Peyer's patch (tissue), 4 donors: ENCODE results near the gene LMBR1.
"Not testable (repeated sequence)": the region's sequence is repeated elsewhere in the genome, so short reads cannot be mapped to it uniquely, and the experiment has no call there.

ENCODE experiments used
- POLR2A ChIP-seq, 2 donors: fragments of 450-650 bp; IDR thresholded peaks; one replicate each; pipeline ENCODE4 v1.5.1; 2017; ENCODE audit warnings: antibody characterized with exemption in 2 of 2, mild to moderate bottlenecking in 2 of 2, moderate library complexity in 2 of 2
- TF ChIP-seq, protein P1 (sequence below), 6 experiments: fragments of 450-650 bp in 4 of 6; fragments of 200-600 bp in 2 of 6; sonication (generic) in 1 of 6; IDR thresholded peaks; one replicate each; pipeline ENCODE4 v1.5.1; 2017 to 2019; ENCODE audit warnings: antibody characterized with exemption in 6 of 6, mild to moderate bottlenecking in 3 of 6, moderate library complexity in 1 of 6

DNA sequence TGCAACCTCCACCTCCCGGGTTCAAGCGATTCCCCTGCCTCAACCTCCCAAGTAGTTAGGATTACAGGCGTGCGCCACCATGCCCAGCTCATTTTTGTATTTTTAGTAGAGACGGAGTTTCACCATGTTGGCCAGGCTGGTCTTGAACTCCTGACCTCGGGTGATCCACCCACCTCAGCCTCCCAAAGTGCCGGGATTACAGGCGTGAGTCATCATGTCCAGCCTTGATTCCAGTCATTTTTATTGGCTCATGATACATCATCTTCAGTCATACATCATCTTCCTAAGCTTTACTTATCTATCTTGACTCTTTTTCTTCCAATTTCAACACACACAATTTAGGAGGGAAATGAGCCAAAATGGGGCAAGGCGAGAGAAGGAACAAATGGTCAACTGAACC, 7.1 kb upstream of the LMBR1 start:
- TF ChIP-seq, protein P1, sequence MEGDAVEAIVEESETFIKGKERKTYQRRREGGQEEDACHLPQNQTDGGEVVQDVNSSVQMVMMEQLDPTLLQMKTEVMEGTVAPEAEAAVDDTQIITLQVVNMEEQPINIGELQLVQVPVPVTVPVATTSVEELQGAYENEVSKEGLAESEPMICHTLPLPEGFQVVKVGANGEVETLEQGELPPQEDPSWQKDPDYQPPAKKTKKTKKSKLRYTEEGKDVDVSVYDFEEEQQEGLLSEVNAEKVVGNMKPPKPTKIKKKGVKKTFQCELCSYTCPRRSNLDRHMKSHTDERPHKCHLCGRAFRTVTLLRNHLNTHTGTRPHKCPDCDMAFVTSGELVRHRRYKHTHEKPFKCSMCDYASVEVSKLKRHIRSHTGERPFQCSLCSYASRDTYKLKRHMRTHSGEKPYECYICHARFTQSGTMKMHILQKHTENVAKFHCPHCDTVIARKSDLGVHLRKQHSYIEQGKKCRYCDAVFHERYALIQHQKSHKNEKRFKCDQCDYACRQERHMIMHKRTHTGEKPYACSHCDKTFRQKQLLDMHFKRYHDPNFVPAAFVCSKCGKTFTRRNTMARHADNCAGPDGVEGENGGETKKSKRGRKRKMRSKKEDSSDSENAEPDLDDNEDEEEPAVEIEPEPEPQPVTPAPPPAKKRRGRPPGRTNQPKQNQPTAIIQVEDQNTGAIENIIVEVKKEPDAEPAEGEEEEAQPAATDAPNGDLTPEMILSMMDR (IDR thresholded peaks at IDR 0.05), result not testable (repeated sequence)
- not testable (repeated sequence) for TF ChIP-seq POLR2A (IDR thresholded peaks at IDR 0.05)
